ENCODE results near the gene PCGF2. TPM values are rescaled to one million over a fixed set of nuclear protein-coding genes. Genes with fewer than 3 reads are reported as not detected.

The PCGF2 gene
- total RNA-seq, 2 donors from 2014 or later = 51.3 to 53.9 TPM

DNA sequence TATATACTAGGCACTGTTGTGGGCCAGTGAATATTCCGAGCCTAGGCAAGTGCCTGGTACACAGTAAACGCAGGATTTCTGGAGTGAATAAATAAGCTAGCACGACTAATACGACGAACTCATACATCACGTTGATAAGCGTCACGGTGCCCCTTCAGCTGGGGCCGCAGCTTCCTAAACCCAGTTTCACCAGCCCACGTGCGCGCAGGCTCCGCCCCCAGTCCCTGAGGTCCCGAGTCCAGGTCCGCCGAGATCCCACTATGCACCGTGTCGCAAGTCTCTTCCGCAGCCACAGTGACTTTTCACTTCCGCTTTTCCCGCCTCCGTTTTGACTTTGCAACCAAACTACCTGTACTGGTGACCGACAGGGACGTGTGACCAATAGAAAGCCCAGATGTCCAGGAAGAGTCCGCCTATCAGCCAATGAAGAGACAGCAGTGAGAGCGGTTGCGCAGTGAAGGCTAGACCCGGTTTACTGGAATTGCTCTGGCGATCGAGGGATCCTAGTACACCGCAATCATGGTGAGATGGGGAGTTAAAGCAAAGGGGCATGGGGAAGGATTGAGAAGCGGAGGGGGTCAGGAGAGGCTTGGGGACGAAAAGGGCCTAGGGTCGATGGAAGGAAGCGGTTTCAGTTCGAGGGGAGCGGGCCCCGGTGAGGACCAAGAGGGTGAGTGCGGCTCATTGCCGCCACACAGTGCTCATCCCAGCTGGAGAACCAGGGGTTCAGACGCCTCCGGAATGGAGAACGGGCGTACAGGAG lies 4.4 kb upstream of the PCGF2 start, which contains the start of gene PSMB3:
PSMB3 (plus strand) TSS at position 434 of the 763 bp plus-strand sequence; CDS start at position 520, 86 bp downstream.
- DNase-seq (ENCODE audit: low spot score) = peak; percentile 98
- intact Hi-C loops (cut with DNase I) = no loop called here

DNA sequence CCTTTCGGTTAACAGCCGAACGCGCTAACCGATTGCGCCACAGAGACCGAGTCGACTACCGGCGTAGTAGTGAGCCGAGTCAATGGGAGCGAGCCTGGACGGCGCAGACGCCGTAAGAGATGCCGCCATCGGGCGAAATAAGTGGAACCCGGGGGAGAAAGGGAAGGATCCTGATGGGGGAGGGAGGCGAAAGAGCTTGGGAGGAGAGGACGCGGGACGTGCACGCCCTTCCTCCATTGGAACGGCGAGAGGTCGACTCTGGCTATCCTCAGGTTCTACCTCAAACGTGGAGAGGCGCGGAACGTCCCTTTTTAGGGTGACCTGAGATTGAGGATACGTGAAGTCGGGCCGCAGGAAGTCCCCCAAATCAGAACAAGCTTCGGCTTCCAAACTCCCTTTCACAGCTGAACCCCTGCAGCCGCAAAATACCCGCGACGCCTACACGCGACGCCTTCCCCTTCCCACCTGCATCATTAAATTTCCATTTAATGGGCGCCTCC lies 3.7 kb upstream of the PCGF2 start:
- intact Hi-C loops (cut with DNase I) = no loop called here
- peak; percentile 94 for DNase-seq (ENCODE audit: low spot score)

DNA sequence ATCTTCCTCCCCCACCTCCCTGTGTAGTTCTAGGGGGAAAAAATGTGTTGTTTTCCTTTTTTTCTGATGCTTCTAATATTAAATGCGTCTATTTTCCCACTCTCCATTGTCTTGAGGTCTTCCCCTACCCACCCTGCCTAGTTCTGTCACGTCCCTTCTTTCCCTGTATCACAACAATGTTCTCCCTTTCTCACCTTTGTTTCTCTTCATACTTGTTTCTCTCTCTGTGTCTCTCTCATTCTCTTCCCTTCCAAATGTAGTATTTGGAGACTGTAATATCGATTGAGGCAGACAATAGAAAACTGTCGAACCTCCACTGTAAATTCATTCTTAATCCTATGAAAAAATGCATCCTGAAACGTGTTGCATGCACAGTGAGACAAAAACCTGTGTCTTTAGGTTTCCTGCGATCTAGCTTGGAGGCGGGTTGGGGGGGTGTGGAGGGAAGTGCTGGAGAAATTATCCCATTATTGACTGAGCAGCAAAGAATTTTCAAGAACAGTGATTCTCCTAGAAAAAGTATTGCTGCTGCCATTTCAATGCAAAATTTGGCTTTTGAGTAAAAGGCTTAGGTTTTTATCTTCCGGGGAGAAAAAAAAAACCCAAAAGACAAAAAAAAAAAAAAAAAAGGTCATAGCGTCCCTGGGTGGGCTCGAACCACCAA lies 3.1 kb upstream of the PCGF2 start:
- intact Hi-C loops (cut with DNase I) = no loop called here

DNA sequence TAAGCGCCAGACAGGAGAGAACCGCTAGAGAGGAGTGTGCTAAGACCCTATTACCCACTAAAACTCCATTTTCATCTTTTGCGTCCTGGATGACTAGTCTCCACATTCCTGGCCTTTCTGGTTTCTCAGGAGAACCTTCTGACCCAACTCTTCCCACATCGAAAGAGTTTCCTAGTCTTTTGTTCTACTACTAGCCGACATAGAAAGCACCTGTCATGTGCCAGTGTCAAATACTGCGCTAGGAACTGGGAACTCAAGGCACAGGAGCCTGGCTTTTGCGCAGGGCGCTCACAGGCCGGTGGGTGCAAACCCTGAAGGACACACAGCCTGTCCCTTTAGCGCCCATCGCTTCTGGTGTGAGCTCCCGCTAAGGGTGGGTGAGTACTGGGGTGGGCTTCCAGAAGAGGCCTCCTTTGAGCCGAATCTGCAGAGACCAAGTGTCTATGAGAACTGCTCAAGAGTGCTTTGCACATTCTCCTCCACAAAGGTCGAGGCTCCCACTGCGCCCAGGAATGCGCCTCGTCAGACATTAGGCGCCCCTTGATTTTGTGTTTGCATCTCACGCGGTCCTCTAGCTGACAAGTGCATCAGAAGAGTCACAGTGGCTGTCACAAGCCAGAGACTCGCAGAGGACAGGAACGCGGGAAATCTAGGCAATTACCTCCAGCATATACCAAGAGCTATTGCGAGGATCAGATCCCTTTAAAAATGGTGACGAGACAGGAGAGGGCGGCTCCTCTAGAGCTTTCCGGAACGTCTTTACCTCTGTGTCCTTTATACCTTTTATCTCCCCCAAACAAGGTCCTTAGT lies 2.4 kb upstream of the PCGF2 start:
- no peak for DNase-seq (ENCODE audit: low spot score)
- intact Hi-C loops (cut with DNase I) = no loop called here

More for the DNA sequence above, 3.1 kb upstream of the PCGF2 start:
- DNase-seq (ENCODE audit: low spot score) = no peak

DNA sequence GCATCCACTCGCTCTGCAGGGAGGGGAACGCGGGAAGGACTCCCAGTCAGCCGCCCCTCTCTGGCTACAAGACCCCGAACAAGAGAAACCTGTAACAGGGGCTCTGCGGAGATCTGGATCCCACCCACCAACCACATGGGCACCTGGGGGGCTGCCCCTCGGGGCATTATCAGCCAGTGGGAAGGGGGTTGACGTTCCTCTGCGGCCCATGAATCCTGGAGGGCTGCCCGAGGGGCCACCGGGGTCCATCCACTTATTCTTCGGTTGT lies 1.8 kb upstream of the PCGF2 start:
- intact Hi-C loops (cut with DNase I) = no loop called here
- DNase-seq (ENCODE audit: low spot score) = no peak

DNA sequence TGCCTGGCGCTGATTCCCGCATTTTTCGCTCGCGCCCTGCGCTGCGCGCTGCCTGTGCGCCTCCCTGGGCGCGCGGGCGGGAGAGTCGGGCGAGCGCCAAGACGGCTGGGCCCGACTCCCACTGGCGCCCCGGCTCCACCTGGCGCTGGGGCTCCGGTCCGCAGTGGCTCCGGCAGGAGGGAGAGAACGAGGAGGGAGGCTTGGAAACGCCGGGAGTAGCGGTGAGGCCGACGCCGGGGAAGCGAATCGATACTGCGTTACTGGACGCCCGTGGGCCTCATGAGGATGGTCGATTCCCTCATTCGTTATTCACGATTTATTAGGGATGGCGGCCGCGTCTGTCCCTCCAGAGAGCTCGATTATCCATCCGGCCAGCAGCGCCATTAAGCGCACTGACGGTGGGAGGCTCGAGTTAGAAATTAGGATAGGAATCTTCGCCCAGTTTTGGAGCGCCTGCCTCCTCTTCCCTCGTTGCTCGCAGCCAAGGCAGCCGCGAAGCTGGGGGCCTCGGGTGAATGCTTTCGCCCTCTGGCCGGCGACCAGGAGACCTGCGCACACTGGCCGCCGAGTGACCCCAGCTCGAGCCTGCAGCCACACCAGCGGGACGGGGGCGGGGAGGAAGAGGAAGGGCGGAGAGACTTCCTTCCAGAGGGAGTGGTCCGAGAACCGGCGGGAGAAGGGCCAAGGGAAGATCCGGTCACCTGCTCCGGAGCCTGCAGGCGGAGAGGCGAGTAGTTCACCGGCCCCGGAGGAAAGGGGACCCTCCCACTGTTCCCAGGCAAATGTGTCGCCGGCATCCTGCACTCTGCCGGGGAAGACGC lies 1.3 kb upstream of the PCGF2 start:
- intact Hi-C loops (cut with DNase I) = no loop called here

DNA sequence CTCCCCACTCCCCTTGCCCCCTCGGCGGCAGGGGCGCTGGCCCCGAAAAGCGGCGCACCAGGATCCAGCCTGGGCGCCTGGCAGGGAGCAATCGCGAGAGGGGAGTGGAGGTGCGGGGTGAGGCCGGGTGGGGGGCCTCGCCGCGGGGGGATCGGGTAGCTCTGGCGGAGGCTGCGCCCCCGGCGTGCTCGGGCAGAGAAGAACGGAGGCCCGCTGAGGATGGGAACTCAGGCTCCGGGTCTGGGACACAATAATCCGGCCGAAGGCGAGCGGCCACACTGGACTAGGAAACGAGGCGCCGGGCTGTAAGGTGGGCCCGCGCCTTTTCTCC lies 721 bp upstream of the PCGF2 start:
- DNase-seq (ENCODE audit: low spot score) = no peak
- intact Hi-C loops (cut with DNase I) = no loop called here

More for the DNA sequence above, 1.3 kb upstream of the PCGF2 start:
- DNase-seq (ENCODE audit: low spot score) = peak; percentile 96

DNA sequence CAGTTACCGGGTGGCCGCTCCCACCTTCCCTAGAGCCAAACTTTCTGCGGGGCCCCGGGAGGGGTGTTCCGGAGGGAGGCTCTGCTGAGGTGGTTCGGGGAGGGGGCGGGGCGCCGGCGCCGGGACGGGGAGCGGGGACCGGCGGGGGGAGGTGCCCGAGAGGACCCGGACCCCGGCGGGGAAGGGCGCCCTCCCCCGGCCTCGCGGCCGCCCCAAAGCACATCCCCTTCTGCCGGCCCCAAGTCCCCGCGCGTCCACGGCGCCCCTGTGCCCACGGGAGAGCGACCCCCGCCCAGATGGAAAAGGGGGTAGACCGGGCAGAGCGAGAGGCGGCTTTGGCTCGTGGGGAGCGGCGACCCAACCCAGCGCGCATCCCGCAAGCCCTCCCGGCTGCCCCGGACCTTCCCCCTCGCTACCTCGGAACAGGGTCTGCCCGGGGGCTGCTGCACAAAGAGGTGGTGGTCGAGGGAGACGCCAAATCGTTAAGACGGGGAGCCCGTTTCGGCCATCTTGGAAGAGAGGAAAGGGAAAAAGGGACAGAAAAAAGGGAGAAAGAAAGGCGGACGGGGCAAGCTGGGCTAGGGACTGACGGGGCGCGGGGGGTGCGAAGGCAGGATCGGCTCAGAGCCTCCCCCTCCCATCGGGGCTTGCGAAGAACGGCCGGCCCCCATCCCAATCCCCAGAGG lies 530 bp downstream of the PCGF2 start:
- no peak for DNase-seq (ENCODE audit: low spot score)
- intact Hi-C loops (cut with DNase I) = no loop called here

DNA sequence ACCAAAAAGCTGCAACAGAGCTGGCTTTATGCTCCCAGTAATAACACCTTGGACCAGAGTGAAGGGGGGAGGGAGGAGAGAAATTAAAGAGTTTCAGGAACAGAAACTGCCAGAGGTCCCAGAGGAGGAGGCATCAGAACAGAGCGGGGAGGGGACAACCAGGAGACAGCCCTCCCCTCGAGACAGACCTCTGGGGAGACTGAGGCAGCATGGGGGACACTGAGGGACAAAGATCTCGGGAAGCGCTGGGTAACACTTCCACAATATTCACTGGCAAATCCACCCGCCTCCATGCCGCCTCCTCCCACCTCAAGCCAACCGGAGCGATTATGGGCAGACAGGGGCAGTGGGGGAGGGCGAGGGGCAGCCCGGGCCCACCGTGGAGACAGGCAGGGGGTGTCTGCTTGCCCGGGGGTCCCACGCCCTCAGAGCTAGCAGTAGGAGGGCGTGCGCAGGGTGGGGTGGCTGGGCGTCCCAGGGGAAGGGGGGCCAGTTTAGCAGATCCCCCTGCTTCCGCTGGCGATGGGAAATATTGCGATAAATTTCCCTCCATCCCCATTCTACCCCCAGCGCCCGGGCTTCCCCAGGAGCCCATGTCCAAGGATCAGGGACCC lies 1.2 kb downstream of the PCGF2 start:
- DNase-seq (ENCODE audit: low spot score) = no peak
- intact Hi-C loops (cut with DNase I) = no loop called here

DNA sequence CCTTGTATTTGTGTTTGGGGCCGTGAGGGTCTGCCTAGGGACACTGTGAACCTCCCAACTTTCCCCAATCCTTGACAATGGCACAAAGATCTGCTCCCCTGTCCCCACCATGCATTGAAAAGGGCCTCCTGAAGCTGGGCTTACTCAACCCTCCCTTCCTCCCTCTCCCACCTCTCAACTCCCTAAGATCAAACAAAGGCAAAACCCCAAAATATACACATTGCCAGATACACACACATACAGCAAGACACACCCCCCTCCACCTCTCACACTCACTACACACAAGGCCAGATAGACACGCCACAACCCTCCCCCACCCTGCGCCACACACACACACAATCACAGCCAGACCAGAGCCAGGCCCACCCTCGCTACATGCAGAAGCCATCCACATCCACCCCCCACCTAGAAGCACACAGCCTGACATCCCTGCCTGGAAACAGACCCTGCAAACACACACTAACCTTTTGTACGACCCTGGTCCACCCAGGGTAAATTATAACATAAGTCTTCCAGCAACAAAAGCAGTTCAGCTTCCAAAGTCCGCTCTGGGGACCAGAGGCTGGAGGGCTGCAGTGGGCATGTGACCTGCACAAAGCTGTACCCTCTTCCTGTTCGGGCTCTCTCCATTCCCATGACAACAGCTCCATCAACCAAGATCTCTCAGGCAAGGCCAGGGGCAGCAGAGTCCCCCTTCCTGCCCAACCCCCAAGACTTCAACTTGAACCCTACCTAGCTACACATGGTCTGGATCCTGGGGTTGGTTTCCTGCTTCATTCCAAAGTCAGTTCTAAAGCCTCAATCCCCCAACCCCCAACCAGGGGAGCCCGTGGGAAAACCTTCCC lies 1.9 kb downstream of the PCGF2 start:
- DNase-seq (ENCODE audit: low spot score) = no peak
- intact Hi-C loops (cut with DNase I) = no loop called here

DNA sequence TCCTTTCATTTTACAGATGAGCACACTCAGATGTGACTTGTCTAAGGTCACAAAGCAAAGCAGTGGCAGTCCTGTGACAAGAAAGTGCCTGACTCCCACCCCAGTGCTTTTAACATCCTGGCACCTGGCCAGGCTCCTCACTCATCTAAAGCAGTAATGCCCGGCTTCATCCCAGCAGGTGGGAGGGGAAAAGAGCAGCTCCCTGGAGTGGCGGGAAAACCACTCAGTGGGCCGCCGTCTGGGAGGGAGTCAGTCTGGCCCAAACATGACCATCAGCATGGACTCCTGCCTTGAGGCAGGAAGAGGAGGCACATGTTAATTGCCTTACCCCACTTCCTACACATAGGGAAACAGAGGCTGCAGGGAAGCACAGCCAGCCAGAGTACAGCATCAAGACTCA lies 2.6 kb downstream of the PCGF2 start:
- intact Hi-C loops (cut with DNase I) = no loop called here
- peak; percentile 80 for DNase-seq (ENCODE audit: low spot score)

DNA sequence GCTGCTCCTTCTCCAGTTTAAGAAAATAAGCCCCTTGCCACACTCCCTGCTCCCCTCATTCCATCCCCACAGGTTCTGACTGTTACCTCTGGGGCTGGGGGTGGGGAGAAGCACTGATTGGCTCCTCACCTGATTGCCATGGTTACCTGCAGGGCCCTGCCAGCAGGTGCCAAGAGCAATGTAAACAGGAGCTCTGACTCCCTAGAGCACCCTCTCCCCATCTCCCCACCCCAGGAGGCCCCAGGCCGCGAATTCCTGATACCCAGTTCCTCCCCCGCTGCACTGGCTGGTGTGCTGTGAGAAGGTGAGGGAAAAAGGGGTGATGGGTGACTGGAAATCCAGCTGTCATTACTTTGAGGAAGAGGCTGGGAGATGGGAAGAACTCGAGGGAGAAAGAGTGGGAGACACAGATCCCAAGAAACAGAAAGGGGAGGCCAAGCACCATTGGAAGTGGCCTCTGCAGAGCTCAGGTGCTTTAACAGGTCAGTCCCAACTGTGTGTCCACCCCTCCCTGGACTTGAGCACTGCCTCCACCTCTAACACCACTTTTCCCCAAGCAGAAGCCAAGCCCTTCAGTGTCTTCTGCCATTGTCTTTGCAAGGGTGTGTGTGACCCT lies 4.5 kb downstream of the PCGF2 start:
- DNase-seq (ENCODE audit: low spot score) = no peak
- intact Hi-C loops (cut with DNase I) = no loop called here

DNA sequence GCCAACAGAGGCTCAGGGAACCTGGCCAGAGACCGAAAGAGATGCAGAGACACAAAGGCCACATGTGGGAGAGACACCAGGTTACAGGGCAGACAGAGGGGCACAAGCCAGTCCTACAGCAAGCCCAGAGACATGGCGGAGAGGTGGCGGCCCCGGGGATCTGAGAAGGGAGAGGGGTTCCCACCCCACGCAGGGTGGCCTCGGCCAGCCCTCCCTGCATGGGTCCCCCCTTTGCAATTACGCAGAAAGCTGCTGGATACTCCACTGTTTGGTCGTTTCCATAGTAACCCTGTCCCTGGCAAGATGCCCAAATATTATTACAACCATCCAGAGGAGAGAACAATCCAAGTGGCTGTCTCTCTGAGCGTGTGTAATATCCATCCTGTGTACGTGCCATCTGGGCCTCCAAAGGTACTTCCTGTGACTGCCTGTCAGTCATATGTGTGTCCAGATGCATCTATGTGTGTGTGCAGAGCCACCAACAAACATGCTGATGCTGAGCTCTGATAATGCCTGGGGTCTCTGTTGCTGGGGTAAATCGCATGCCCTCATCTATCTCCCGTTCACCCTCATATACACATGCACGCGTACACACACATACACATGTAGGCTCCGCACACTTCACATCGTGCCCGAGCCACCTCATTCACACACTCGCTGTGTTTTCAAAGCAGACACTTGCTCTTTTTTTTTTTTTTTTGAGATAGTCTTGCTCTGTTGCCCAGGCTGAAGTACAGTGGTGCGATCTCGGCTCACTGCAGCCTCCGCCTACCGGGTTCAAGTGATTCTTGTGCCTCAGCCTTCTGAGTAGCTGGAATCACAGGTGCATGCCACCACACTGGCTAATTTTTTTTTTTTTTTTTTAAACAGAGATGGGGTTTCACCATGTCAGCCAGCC lies 5.5 kb downstream of the PCGF2 start:
- DNase-seq (ENCODE audit: low spot score) = no peak
- intact Hi-C loops (cut with DNase I) = no loop called here

DNA sequence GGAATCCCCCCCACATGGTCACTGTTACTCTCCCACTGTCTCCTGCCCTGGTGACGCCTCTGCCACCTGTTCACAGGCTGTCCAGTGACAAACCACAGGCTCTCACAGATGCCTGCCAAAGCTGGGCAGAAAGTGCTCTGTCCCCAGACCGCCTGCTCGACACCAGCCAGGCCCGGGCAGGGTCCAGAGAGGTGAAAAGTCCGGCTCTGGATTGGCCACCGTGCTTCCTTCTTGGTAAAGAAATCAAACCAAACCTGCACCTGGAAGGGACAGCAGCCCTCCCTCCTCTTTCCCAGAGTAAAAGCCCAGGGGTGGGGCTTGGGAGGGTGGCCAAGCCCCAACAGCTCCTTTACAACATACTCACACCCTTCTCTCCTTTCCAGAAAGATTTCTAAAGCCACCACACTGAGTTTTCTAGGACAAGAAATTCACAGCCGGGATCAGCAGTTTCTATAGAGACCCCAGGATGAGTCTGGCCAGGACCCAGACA lies 6.2 kb downstream of the PCGF2 start:
- DNase-seq (ENCODE audit: low spot score) = no peak
- intact Hi-C loops (cut with DNase I) = no loop called here

DNA sequence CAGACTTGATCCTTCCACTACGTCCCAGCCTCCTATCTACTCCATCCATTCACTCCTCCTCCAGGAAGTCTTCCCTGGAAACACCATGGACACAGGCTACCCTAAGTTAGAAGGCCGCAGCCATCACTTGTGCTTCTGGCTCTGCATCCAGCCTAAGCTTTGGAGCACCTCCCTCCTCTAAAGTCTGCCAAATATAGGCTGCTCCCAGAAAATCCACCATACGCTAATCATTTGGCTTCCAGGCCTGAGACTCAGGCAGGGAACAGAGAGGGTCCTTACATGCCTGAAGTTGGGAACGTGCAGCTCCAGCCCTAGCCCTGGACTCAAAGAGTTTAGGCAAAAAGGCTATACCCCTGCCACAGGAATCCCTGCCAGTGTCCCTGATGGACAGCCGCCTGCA lies 6.7 kb downstream of the PCGF2 start:
- DNase-seq (ENCODE audit: low spot score) = no peak
- intact Hi-C loops (cut with DNase I) = no loop called here

DNA sequence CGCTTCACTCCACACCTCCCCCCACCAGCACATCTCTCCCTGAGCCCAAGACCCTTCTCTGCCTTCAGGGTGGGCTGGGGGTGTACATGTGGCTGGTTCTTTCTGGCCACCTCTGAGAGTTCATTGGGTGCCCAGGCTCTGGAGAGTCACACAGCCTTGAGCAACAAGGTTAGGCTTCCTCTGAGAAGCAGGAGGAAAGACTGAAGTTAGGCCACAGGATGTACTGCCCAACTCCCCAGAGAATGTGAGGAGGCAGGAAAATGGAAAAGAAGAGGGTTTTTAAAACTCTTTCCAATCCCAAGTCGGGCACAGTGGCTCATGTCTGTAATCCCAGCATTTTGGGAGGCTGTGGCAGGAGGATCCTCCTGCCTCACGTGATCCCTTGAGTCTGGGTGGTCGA lies 7.3 kb downstream of the PCGF2 start:
- DNase-seq (ENCODE audit: low spot score) = no peak
- intact Hi-C loops (cut with DNase I) = no loop called here
